ENCODE results near the gene CENPM.
"Not testable (repeated sequence)": the region's sequence is repeated elsewhere in the genome, so short reads cannot be mapped to it uniquely, and the experiment has no call there.

Gene CENPM

GRCh38 chr22:41966225-41966606 lies 19.3 kb upstream of the CENPM start:
- no peak for DNase-seq

DNA sequence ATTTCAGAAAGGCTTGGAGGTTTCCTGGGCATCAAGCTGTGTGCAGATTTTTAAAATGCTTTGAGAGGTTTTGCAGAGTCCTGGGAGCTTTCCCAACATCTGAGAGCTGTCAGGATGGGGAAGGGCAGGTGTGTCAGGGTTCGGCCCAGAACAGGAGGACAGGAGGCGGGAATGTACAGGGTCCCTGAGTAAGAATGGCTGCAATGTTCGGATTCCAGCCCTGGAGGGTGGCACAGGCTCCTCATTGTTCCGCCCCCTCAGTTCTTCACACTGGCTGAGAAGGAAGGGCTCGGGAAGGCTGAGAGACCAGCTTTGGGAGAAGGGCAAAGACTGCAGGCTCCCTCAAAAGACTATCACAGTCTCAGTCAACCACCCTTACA lies 17.1 kb upstream of the CENPM start:
- DNase-seq = no peak

GRCh38 chr22:41963453-41964111 lies 16.6 kb upstream of the CENPM start:
- DNase-seq = no peak

- DNase-seq = no peak
Observed at GRCh38 chr22:41957941-41958556, 11.1 kb upstream of the CENPM start.

DNA sequence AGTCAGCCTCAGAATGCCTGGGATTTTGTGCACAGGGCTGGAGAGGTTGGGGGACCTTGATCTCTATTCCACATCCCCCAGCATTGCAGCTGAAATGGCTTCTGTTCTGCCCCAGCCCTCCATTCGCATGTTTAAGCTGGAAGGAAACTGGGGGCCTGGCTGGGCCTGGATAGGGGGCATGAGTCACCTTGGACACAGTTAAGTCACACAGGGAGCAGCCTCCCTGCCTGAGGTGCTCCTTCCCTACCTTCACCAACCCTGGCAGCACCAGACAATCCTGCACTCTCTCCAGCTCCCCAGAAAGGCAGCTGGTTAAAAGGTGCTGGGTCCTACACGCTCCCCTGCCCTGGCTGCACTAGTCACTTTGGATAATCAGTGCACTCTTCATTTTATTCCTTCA lies 5.8 kb upstream of the CENPM start:
- DNase-seq = no peak

DNA sequence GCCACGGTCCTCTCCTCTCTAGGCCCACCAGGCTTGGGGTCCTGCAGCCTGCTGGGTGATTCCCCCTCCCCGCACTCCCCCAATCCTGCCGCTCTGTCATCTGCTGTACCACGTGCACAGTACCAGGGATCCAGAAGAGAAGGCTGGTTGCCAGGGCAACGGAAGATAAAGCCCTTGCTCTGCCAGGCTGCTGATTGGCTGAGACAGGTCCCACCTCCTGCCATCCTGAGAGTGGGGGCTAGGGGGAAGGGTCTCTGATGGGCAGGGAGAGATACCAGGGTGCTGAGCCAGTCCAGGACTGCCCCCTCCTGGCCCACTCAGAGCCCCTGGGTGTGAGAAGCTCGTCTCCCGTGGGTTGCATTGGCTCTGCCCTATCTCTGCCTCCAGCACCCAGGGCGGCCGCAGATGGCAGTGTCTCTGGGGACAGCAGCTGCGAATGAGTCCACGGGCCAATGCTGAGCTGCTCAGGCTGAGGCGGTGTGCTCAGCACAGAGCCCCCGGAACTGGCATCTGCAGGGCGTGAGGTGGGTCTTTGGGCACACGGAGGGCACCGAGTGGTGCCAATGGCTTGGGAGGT lies 5.0 kb upstream of the CENPM start, which contains the start of gene SMIM45:
Gene SMIM45 (plus strand): TSS at position 253 of the 577 bp plus-strand sequence.
- no peak for DNase-seq

- DNase-seq = no peak
Observed at GRCh38 chr22:41949297-41949965, 2.5 kb upstream of the CENPM start.

DNA sequence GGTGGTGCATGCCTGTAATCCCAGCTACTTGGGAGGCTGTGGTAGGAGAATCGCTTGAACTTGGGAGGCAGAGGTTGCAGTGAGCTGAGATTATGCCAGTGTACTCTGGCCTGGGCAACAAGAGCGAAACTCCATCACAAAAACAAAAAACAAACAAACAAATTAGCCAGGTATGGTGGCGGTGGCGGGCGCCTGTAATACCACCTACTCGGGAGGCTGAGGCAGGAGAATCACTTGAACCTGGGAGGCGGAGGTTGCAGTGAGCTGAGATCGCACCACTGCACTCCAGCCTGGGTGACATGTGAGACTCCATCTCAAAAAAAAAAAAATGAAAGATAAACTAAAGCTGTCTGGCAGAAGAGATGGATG lies 2.0 kb upstream of the CENPM start:
- not testable (repeated sequence) for DNase-seq

GRCh38 chr22:41948142-41948541 lies 1.2 kb upstream of the CENPM start:
- DNase-seq = no peak

GRCh38 chr22:41947424-41948080 lies 600 bp upstream of the CENPM start:
- DNase-seq = no peak

- DNase-seq = peak; percentile 55 to 60
Observed at GRCh38 chr22:41943661-41944209, 3.2 kb downstream of the CENPM start.

GRCh38 chr22:41940832-41941765 lies 5.9 kb downstream of the CENPM start:
- DNase-seq = peak; percentile 87 to 90

GRCh38 chr22:41939981-41940831 lies 6.7 kb downstream of the CENPM start:
- DNase-seq = peak; percentile 95

DNA sequence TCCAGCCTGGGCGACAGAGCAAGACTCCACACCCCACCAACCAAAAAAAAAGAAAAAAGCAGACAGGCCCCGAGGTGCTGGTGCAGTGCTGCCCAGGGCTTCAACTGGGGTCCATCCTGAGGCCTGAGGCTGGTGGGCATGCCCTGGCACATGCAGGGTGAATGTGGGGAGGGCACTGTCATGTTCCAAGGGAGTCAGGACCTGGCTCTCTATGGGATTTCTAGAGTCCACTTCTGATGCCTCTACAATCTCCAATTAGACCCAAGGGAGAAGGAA lies 10.1 kb downstream of the CENPM start:
- no peak for DNase-seq

- no peak for DNase-seq
Observed at GRCh38 chr22:41935509-41935908, 11.4 kb downstream of the CENPM start.

DNA sequence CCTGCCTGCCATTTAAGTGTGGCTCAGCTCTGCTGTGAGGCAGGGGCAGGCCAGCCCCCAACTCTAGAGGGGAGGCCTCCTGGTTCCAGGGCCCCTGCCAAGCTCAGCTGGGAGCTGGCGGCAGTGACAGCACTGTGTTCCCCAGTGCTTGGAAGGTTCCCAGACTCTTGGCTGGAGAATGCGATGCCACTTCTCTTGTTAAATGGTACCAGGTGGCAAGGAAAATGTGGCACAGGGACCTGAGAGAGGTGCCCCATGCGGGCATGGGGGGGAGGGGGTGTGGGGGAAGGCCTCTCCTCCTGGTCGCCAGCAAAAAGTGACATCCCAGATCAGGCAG lies 12.0 kb downstream of the CENPM start:
- DNase-seq = no peak

GRCh38 chr22:41934284-41935014 lies 12.5 kb downstream of the CENPM start:
- DNase-seq = no peak

DNA sequence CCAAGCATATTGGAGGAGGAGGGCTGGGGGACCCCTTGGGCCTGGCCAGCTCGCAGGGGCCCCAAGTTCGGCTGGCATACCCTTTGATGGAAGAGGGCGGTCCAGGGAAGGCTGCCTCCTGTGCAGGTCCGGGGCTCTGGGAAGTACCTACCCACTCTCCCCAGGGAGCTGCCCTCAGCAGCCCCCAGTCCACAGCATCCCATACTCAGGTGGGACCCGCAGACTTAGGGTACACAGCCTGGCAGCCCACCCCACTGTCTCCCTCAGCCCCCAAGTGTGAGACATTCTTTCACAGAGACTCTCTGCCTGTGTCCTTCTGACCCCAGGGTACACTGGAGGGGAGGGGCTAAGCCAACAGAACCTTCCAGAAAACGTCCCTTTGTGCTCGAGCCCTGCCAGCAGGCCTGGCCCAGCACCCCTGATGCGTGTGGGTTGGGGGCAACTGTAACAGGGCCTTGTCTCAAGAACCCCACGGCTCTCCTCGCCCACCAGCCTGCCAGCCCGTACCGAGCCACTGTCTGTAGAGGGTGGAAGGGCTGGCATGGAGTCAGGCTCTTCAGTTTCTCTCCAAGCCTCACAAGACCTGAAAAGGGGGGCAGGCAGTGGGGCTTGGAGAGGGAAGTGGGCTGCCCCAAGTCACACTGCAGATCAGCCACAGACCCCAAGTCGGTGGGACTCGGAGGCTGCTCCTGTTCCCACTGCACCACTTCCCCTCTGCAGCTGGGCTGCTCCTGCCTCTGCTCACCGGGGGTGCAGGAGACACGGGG lies 13.4 kb downstream of the CENPM start:
- no peak for DNase-seq

DNA sequence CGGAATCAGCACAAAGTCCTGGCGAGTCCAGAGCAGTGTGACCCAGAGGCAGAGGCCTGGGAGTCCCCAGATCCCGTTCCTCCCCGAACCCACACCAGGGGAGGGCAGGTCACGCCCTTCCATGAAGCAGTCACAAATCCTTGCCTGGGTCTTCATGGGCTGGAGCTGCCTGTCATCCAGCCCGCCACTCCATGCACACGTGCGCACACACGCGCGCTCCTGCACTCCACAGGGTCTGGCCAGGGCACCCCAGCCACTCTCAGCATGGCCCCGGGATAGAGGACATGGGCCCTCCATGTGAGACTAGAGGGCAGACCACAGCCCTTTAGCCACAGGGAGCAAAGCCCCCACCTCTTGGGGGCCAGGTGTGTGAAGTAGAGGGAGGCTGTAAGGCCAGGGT lies 14.6 kb downstream of the CENPM start:
- DNase-seq = no peak

GRCh38 chr22:41931701-41932269 lies 15.2 kb downstream of the CENPM start:
- no peak for DNase-seq

All from activated T-cell treated with anti-CD3 and anti-CD28 coated beads, Interleukin-2, amount 50 U/mL, for 48 hours (primary cell).